ENCODE data around the gene FOXJ3. TPM values are rescaled to one million over a fixed set of nuclear protein-coding genes. Genes with fewer than 3 reads are reported as not detected.

FOXJ3 gene
- total RNA-seq, 1 experiment from 2014 or later, result 51.1 TPM

DNA sequence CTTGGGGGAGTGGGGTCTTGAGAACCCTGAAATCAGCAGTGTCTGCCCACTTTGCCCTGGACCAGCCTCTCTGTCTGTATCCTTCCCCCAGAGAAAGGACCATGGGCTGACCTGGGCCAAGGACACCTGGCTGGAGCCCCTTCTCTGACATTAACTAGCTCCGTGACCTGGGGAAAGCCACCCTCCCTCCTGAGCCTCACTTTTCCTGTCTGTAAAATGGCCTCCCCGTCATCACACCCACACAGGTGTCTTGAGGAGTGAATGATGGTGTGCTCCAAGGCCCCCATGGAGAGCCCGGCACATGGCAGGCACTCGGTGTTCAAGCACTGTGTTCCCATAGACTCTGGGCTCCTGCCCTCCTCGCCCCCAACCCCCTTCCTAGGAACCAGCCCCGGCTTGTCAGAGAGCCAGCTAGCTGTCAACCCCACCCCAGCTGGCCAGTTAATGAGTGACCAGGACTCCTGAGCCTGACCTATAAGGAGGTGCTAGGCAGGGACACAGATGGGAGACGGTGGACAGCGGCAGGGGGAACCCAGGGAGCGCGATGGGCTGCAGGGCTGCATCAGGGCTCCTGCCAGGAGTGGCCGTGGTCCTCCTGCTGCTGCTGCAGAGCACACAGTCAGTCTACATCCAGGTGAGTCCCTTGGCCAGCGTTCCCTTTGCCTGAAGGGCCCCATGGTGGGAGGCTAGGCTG is 182.0 kb downstream of the FOXJ3 start, which contains the start of gene GUCA2B:
GUCA2B (plus strand) TSS at position 504 of the 694 bp plus-strand sequence; CDS start at position 545, 41 bp downstream.
- DNase-seq (ENCODE audit: low read depth, low spot score) (no peak), ATAC-seq (no peak)
- no peak within 1 kb of the TSS for H3K9ac ChIP-seq (ENCODE audit: low read length)
- H3K27ac ChIP-seq (ENCODE audit: low read depth, low read length), result no peak within 1 kb of the TSS
- no peak within 1 kb of the TSS for H2AFZ ChIP-seq (ENCODE audit: low read depth, low read length, poor library complexity, severe bottlenecking)
- H3K79me2 ChIP-seq (ENCODE audit: insufficient read depth, low read length), result no peaks in the 10 kb centered on the region
- TF ChIP-seq TCF7L2 (IDR thresholded peaks at IDR 0.05; ENCODE audit: borderline replicate concordance, extremely low read depth, insufficient read depth, insufficient read length) (no peak), YY1 (IDR thresholded peaks at IDR 0.05; ENCODE audit: extremely low read depth, insufficient replicate concordance, low read depth, low read length) (no peak), EZH2phosphoT487 (IDR thresholded peaks at IDR 0.05; ENCODE audit: borderline replicate concordance) (no peak), CBX3 (IDR thresholded peaks at IDR 0.05; ENCODE audit: low read depth) (no peak), FOSL1 (IDR thresholded peaks at IDR 0.05; ENCODE audit: low read depth) (no peak), RAD21 (IDR thresholded peaks at IDR 0.05; ENCODE audit: low read depth) (no peak), SP1 (IDR thresholded peaks at IDR 0.05; ENCODE audit: low read depth) (no peak), ZFX (IDR thresholded peaks at IDR 0.05) (no peak), POLR2AphosphoS5 (IDR thresholded peaks at IDR 0.05; ENCODE audit: low read depth, low read length) (no peak), JUND (IDR thresholded peaks at IDR 0.05) (no peak), EZH2 (IDR thresholded peaks at IDR 0.05) (no peak), SRF (IDR thresholded peaks at IDR 0.05; ENCODE audit: low read depth) (no peak), CEBPB (IDR thresholded peaks at IDR 0.05; ENCODE audit: low read depth) (no peak), ZNF274 (IDR thresholded peaks at IDR 0.05; ENCODE audit: low read depth, low read length) (no peak), EGR1 (IDR thresholded peaks at IDR 0.05; ENCODE audit: low read depth) (no peak)
- TF ChIP-seq, protein P1, sequence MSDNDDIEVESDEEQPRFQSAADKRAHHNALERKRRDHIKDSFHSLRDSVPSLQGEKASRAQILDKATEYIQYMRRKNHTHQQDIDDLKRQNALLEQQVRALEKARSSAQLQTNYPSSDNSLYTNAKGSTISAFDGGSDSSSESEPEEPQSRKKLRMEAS (IDR thresholded peaks at IDR 0.05), result no peak
- TF ChIP-seq, protein P2, sequence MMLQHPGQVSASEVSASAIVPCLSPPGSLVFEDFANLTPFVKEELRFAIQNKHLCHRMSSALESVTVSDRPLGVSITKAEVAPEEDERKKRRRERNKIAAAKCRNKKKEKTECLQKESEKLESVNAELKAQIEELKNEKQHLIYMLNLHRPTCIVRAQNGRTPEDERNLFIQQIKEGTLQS (IDR thresholded peaks at IDR 0.05), result no peak
- TF ChIP-seq, protein P3, sequence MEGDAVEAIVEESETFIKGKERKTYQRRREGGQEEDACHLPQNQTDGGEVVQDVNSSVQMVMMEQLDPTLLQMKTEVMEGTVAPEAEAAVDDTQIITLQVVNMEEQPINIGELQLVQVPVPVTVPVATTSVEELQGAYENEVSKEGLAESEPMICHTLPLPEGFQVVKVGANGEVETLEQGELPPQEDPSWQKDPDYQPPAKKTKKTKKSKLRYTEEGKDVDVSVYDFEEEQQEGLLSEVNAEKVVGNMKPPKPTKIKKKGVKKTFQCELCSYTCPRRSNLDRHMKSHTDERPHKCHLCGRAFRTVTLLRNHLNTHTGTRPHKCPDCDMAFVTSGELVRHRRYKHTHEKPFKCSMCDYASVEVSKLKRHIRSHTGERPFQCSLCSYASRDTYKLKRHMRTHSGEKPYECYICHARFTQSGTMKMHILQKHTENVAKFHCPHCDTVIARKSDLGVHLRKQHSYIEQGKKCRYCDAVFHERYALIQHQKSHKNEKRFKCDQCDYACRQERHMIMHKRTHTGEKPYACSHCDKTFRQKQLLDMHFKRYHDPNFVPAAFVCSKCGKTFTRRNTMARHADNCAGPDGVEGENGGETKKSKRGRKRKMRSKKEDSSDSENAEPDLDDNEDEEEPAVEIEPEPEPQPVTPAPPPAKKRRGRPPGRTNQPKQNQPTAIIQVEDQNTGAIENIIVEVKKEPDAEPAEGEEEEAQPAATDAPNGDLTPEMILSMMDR (IDR thresholded peaks at IDR 0.05 in 2 of 3, conservative IDR thresholded peaks at IDR 0.05 in 1 of 3; ENCODE audit: borderline replicate concordance in 1 of 3, insufficient read depth in 1 of 3, low read depth in 2 of 3, low read length in 2 of 3), result no peak
- TF ChIP-seq, protein P4, sequence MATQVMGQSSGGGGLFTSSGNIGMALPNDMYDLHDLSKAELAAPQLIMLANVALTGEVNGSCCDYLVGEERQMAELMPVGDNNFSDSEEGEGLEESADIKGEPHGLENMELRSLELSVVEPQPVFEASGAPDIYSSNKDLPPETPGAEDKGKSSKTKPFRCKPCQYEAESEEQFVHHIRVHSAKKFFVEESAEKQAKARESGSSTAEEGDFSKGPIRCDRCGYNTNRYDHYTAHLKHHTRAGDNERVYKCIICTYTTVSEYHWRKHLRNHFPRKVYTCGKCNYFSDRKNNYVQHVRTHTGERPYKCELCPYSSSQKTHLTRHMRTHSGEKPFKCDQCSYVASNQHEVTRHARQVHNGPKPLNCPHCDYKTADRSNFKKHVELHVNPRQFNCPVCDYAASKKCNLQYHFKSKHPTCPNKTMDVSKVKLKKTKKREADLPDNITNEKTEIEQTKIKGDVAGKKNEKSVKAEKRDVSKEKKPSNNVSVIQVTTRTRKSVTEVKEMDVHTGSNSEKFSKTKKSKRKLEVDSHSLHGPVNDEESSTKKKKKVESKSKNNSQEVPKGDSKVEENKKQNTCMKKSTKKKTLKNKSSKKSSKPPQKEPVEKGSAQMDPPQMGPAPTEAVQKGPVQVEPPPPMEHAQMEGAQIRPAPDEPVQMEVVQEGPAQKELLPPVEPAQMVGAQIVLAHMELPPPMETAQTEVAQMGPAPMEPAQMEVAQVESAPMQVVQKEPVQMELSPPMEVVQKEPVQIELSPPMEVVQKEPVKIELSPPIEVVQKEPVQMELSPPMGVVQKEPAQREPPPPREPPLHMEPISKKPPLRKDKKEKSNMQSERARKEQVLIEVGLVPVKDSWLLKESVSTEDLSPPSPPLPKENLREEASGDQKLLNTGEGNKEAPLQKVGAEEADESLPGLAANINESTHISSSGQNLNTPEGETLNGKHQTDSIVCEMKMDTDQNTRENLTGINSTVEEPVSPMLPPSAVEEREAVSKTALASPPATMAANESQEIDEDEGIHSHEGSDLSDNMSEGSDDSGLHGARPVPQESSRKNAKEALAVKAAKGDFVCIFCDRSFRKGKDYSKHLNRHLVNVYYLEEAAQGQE (IDR thresholded peaks at IDR 0.05; ENCODE audit: low read depth), result no peak
- CTCF ChIA-PET, result no interaction called here
- no peak within 1 kb of the TSS for H3K4me3 ChIP-seq (replicated peaks in 1 of 2; ENCODE audit: low read depth in 1 of 2, low read length in 2 of 2)
- H3K4me2 ChIP-seq (ENCODE audit: low read length), result no peak within 1 kb of the TSS
- BruUV-seq (replicated peaks), result no TSS peak
- H3K27me3 ChIP-seq (ENCODE audit: insufficient read depth, low read length), result no peaks in the 10 kb centered on the region
- no peaks in the 10 kb centered on the region for H3K9me3 ChIP-seq (ENCODE audit: control insufficient read depth in 1 of 2, insufficient read depth in 1 of 2, low read depth in 1 of 2, low read length in 2 of 2)
- H3K9me2 ChIP-seq (ENCODE audit: insufficient read depth), result no peaks in the 10 kb centered on the region
- no peaks in the 10 kb centered on the region for H3K4me1 ChIP-seq (ENCODE audit: control insufficient read depth in 1 of 2, insufficient read depth in 2 of 2, low read length in 2 of 2)
- RAD21 ChIA-PET (ENCODE audit: low non-redundant PET in 1 of 2, low total read pairs in 2 of 2, uncharacterized antibody in 2 of 2, unreplicated experiment in 2 of 2), result no interaction called here
- H4K20me1 ChIP-seq (ENCODE audit: insufficient read depth), result no peaks in the 10 kb centered on the region
- intact Hi-C loops (cut with micrococcal nuclease), result no loop called here
- POLR2A ChIA-PET, result no interaction called here
- H3K36me3 ChIP-seq (ENCODE audit: control insufficient read depth in 1 of 2, insufficient read depth in 2 of 2, low read length in 2 of 2), result no peaks in the 10 kb centered on the region
